Sigmoid colon (tissue), 7 donors: ENCODE results near the gene KCNAB3. TPM values are rescaled to one million over a fixed set of nuclear protein-coding genes. Genes with fewer than 3 reads are reported as not detected.

Experiments
- DNase-seq: peaks from one replicate; pipeline ENCODE4 v3.0.0-alpha.2; 2019
- H3K27ac ChIP-seq, 4 donors: fragments of 200-600 bp; sonication (generic); one replicate each; pipeline ENCODE4 v1.5.1; 2016 to 2019; ENCODE audit warnings: mild to moderate bottlenecking in 1 of 4
- H3K27me3 ChIP-seq, 3 donors: fragments of 200-600 bp; sonication (generic); one replicate each; pipeline ENCODE4 v1.5.1; 2019; ENCODE audit warnings: mild to moderate bottlenecking in 1 of 3
- H3K36me3 ChIP-seq, 4 donors: fragments of 200-600 bp; sonication (generic); one replicate each; pipeline ENCODE4 v1.5.1; 2016 to 2019
- H3K4me1 ChIP-seq, 4 donors: fragments of 200-600 bp; sonication (generic); one replicate each; pipeline ENCODE4 v1.5.1; 2017 to 2019
- H3K4me3 ChIP-seq, 4 donors: fragments of 200-600 bp; sonication (generic); one replicate each; pipeline ENCODE4 v1.5.1; 2017 to 2019; ENCODE audit warnings: mild to moderate bottlenecking in 2 of 4, moderate library complexity in 1 of 4
- H3K9me3 ChIP-seq, 4 donors: fragments of 200-600 bp in 3 of 4; sonication (generic) in 3 of 4; one replicate each; pipeline versions ENCODE4 v1.5.1 to v1.6.1; 2013 to 2019
- EP300 ChIP-seq, 4 donors: sonication (generic); formaldehyde crosslinking; IDR thresholded peaks; one replicate each; pipeline ENCODE4 v1.6.1; 2017; ENCODE audit warnings: antibody characterized with exemption in 4 of 4
- POLR2A ChIP-seq, 2 donors: fragments of 450-650 bp; IDR thresholded peaks; one replicate each; pipeline ENCODE4 v1.6.1; 2016; ENCODE audit warnings: antibody characterized with exemption in 2 of 2, mild to moderate bottlenecking in 2 of 2, moderate library complexity in 2 of 2
- POLR2AphosphoS5 ChIP-seq, 4 donors: sonication (generic); formaldehyde crosslinking; IDR thresholded peaks; one replicate each; pipeline ENCODE4 v1.6.1; 2017; ENCODE audit warnings: antibody characterized with exemption in 4 of 4
- WGBS, 2 donors: extraction: QIAGEN DNeasy Blood & Tissue Kit; methylation state at CpG; one replicate each; pipeline ENCODE4 v1.1.7; 2013; 5-methylcytosine and 5-hydroxymethylcytosine counted together
- intact Hi-C: fragments of 100-400 bp; cut with DNase I; formaldehyde crosslinking; loops from one replicate; pipeline ENCODE4 v1.15.1; 2023
- polyA plus RNA-seq, 3 donors: library from polyadenylated mRNA; stranded (reverse); fragments of 200-250 nt; gene quantifications; one replicate each; pipeline ENCODE4 v1.2.3, GENCODE V29; 2013
- total RNA-seq, 4 donors: library from RNA; depleted of rRNA; stranded (reverse); fragments of >200 nt; gene quantifications; one replicate each; pipeline ENCODE4 v1.1.0, GENCODE V29; 2016
- TF ChIP-seq, protein P1 (sequence below), 4 experiments: fragments of 450-650 bp in 3 of 4; fragments of 200-600 bp in 1 of 4; IDR thresholded peaks; one replicate each; pipeline ENCODE4 v1.5.1; 2016 to 2019; ENCODE audit warnings: antibody characterized with exemption in 4 of 4, mild to moderate bottlenecking in 3 of 4, moderate library complexity in 2 of 4
- donor health status: healthy with polysubstance abuse.
- donor health status: Bipolar disorder and iron deficiency.
- donor health status: healthy.

Gene KCNAB3
- total and polyA plus RNA-seq, 7 donors = 0.54 to 5.5 (median 0.68) TPM; not detected in 1

- intact Hi-C loops = no loop called here
- H3K4me3 ChIP-seq = peak overlapping the region; percentile 25 to 52 (median 48)
- DNase-seq = no peak
- H3K4me1 ChIP-seq = peaks cover 0 to 14% (median 8%) of the 10 kb centered on the region in 4 donors
- no peaks in the 10 kb centered on the region for H3K27me3 ChIP-seq
- H3K9me3 ChIP-seq = no peaks in the 10 kb centered on the region
- H3K36me3 ChIP-seq = no peaks in the 10 kb centered on the region
- peak overlapping the region; percentile 61 to 67 (median 66) for H3K27ac ChIP-seq
- 27 to 36% methylated on average over 16 of the region's 16 CpGs for WGBS, 2 donors
- TF ChIP-seq POLR2AphosphoS5 (IDR thresholded peaks at IDR 0.05) = no peak
- TF ChIP-seq, protein P1, sequence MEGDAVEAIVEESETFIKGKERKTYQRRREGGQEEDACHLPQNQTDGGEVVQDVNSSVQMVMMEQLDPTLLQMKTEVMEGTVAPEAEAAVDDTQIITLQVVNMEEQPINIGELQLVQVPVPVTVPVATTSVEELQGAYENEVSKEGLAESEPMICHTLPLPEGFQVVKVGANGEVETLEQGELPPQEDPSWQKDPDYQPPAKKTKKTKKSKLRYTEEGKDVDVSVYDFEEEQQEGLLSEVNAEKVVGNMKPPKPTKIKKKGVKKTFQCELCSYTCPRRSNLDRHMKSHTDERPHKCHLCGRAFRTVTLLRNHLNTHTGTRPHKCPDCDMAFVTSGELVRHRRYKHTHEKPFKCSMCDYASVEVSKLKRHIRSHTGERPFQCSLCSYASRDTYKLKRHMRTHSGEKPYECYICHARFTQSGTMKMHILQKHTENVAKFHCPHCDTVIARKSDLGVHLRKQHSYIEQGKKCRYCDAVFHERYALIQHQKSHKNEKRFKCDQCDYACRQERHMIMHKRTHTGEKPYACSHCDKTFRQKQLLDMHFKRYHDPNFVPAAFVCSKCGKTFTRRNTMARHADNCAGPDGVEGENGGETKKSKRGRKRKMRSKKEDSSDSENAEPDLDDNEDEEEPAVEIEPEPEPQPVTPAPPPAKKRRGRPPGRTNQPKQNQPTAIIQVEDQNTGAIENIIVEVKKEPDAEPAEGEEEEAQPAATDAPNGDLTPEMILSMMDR (IDR thresholded peaks at IDR 0.05) = no peak
Measured at GRCh38 chr17:7922269-7922844, 7.3 kb downstream of the KCNAB3 start.

- DNase-seq = no peak
- H3K27me3 ChIP-seq = no peaks in the 10 kb centered on the region
- H3K4me3 ChIP-seq = peak overlapping the region in 2 of 4 donors; percentile 46 to 59
- H3K9me3 ChIP-seq = no peaks in the 10 kb centered on the region
- TF ChIP-seq POLR2A (IDR thresholded peaks at IDR 0.05) = no peak
- no peak for TF ChIP-seq EP300 (IDR thresholded peaks at IDR 0.05)
- TF ChIP-seq POLR2AphosphoS5 (IDR thresholded peaks at IDR 0.05) = no peak
- TF ChIP-seq, protein P1 (IDR thresholded peaks at IDR 0.05) = no peak
- H3K4me1 ChIP-seq = peaks cover 4 to 31% (median 21%) of the 10 kb centered on the region in 4 donors
- intact Hi-C loops = loop anchor here (2.0 to 10.0 kb wide), 2 partner anchors 14 to 138 kb away; partner anchors contain the start of gene TRAPPC1
- WGBS, 2 donors = 83 to 87% methylated on average over 2 of the region's 2 CpGs
- H3K36me3 ChIP-seq = peaks cover 0 to 6% (median 3%) of the 10 kb centered on the region in 4 donors
- peak overlapping the region; percentile 93 to 99 (median 96) for H3K27ac ChIP-seq
Measured at GRCh38 chr17:7916808-7917207, 12.8 kb downstream of the KCNAB3 start.

DNA sequence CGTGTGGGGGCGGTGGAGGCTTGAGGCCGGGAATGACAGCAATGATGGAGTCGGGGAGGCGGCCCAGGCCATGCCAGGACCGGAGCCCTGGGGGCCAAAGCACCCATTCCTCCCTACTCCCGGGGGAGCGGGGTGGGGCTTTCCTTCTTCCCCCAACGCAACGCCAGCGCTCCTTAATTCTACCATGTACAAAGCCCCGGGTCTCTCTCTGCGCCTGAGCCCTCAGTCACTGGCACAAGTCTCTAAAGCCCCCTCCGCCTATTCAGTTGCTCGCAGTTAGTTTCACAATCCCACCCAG is 13.3 kb downstream of the KCNAB3 start:
- 49 to 52% methylated on average over 15 of the region's 15 CpGs for WGBS, 2 donors
- Histone ChIP-seq H3K9me3 (no peaks in the 10 kb centered on the region), H3K4me3 (peak overlapping the region; percentile 29 to 59 (median 50)), H3K4me1 (peaks cover 4 to 31% (median 21%) of the 10 kb centered on the region in 4 donors), H3K27me3 (no peaks in the 10 kb centered on the region), H3K27ac (peak overlapping the region; percentile 93 to 99 (median 96)), H3K36me3 (peaks cover 0 to 11% (median 8%) of the 10 kb centered on the region in 4 donors)
- TF ChIP-seq EP300 (IDR thresholded peaks at IDR 0.05) = no peak
- TF ChIP-seq POLR2A (IDR thresholded peaks at IDR 0.05) = no peak
- TF ChIP-seq, protein P1 (IDR thresholded peaks at IDR 0.05) = no peak
- TF ChIP-seq POLR2AphosphoS5 (IDR thresholded peaks at IDR 0.05) = no peak
- intact Hi-C loops = loop anchor here (2.0 to 10.0 kb wide), 2 partner anchors 14 to 138 kb away; partner anchors contain the start of gene TRAPPC1
- no peak for DNase-seq

GRCh38 chr17:7915611-7916384 is 13.9 kb downstream of the KCNAB3 start, which contains the start of gene RNF227:
Gene RNF227 (minus strand): TSS chr17:7916289. CDS start chr17:7916195, 94 bp downstream.
- Histone ChIP-seq H3K36me3 (peaks cover 3 to 16% (median 12%) of the 10 kb centered on the region in 4 donors), H3K27ac (peak within 1 kb of the TSS; percentile 93 to 99 (median 96)), H3K27me3 (no peaks in the 10 kb centered on the region), H3K4me3 (peak within 1 kb of the TSS; percentile 44 to 59 (median 50)), H3K9me3 (no peaks in the 10 kb centered on the region), H3K4me1 (peaks cover 4 to 31% (median 21%) of the 10 kb centered on the region in 4 donors)
- TF ChIP-seq, protein P1 (IDR thresholded peaks at IDR 0.05) = no peak
- TF ChIP-seq EP300 (IDR thresholded peaks at IDR 0.05) (peak in 1 of 4 donors; percentile 7), POLR2AphosphoS5 (IDR thresholded peaks at IDR 0.05) (peak; percentile 10 to 71 (median 62))
- DNase-seq = peak; percentile 98
- intact Hi-C loops = loop anchor here (2.0 to 10.0 kb wide), 3 partner anchors 15 to 139 kb away; partner anchors contain the start of gene TRAPPC1
- WGBS, 2 donors = 1% methylated on average over 100 of the region's 100 CpGs
